OCI-LY1 (cell line): Measurements from ENCODE around the gene TUBAL3.

ENCODE experiments used
- EZH2 ChIP-seq: fragments of 200-600 bp; sonication (generic), shearing (Covaris generic); IDR thresholded peaks from 2 replicates; pipeline ENCODE4 v1.8.0; 2017; ENCODE audit warnings: borderline replicate concordance, mixed run types, mild to moderate bottlenecking, antibody characterized with exemption, low read length, moderate library complexity, mixed read lengths
- TF ChIP-seq, protein P1 (sequence below): fragments of 200-600 bp; sonication (generic), shearing (Covaris generic); IDR thresholded peaks from 2 replicates; pipeline ENCODE4 v1.5.1; 2017; ENCODE audit warnings: mild to moderate bottlenecking, antibody characterized with exemption, low read length, moderate library complexity, mixed read lengths

DNA sequence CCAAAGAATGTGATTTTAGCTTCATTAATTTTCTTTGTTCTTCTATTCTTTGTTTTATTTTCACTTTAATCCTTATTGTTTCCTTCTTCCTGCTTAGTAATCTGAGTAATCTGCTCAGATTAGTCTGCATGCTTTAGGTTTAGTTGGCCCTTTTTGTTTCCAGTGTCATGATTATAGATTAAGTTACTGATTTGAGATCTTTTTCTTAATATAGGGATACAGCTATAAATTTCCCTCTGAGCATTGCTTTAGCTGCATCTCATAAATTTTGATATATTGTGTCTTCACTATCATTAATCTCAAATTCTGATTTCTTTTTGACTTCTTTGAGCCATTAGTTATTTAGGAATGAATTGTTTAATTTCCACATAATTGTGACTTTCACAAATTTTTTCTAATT is 14.0 kb upstream of the TUBAL3 start:
- TF ChIP-seq, protein P1, sequence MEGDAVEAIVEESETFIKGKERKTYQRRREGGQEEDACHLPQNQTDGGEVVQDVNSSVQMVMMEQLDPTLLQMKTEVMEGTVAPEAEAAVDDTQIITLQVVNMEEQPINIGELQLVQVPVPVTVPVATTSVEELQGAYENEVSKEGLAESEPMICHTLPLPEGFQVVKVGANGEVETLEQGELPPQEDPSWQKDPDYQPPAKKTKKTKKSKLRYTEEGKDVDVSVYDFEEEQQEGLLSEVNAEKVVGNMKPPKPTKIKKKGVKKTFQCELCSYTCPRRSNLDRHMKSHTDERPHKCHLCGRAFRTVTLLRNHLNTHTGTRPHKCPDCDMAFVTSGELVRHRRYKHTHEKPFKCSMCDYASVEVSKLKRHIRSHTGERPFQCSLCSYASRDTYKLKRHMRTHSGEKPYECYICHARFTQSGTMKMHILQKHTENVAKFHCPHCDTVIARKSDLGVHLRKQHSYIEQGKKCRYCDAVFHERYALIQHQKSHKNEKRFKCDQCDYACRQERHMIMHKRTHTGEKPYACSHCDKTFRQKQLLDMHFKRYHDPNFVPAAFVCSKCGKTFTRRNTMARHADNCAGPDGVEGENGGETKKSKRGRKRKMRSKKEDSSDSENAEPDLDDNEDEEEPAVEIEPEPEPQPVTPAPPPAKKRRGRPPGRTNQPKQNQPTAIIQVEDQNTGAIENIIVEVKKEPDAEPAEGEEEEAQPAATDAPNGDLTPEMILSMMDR, result no peak
- TF ChIP-seq EZH2, result no peak
